ENCODE measurements around the gene COL5A3. TPM values are rescaled to one million over a fixed set of nuclear protein-coding genes. Genes with fewer than 3 reads are reported as not detected.
"Not testable (repeated sequence)": the region's sequence is repeated elsewhere in the genome, so short reads cannot be mapped to it uniquely, and the experiment has no call there.

COL5A3 gene
- total RNA-seq, 6 donors from 2014 or later, result 1.3 to 31.4 (median 11.2) TPM

DNA sequence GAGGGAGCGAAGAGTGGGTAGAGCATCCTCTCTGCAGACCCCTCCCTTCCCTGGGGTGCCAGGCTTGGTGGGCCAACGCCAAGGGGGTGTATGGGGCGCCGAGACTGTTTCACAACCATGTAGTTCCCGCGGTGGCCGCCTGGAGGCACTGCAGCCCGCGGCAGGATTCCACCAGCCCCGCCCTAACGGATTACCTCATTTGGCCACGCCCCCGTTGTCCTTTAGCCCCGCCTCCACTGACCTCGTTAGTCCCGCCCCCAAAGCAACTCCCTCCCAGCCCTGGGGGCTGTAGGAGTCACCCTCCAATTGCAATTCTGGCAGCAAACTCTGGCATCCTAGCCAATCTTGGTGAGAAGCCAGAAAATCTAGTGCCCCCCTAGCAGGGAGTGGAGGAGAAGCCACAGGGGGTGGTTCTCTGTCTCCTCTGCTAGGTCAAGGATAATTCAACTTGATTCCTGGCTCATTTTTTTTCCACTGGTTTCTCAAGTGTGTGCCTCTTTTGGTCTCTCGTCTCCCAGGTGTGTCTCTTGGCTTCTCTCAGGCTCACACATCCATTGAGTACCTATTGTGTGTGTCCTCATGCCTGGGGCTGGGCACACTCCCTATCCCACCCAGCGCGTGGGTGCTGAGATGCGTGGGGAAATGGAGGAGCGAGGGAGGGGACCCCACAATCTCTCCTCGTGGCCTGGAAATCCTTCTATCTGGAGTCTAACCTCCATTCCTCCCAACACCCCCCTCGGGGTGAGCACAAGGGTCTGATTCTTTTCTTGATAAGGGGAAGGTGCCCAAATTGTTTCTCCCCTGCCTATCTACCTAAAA is 76.0 kb downstream of the COL5A3 start:
- TF ChIP-seq CTCF (IDR thresholded peaks at IDR 0.05) (peak; percentile 70 to 92 (median 84)), POLR2AphosphoS5 (IDR thresholded peaks at IDR 0.05) (no peak), POLR2A (IDR thresholded peaks at IDR 0.05) (no peak)
- Histone ChIP-seq H3K4me3 (no peak overlapping the region), H3K36me3 (no peaks in the 10 kb centered on the region), H3K9me3 (peaks cover 0 to 4% (median 0%) of the 10 kb centered on the region in 4 donors), H3K4me1 (peaks cover 12 to 20% (median 17%) of the 10 kb centered on the region in 4 donors), H3K27ac (no peak overlapping the region), H3K27me3 (peaks cover 0 to 32% (median 15%) of the 10 kb centered on the region in 4 donors)
- ATAC-seq (ENCODE audit: low FRiP score in 2 of 2) (peak; percentile 83 to 85), DNase-seq (peak; percentile 60 to 92)
- 13 to 19% methylated on average over 12 to 23 of the region's 23 CpGs for WGBS, 2 donors

GRCh38 chr19:9932835-9933234 is 77.5 kb downstream of the COL5A3 start:
- Histone ChIP-seq H3K27ac (no peak overlapping the region), H3K4me1 (peaks cover 12 to 20% (median 17%) of the 10 kb centered on the region in 4 donors), H3K27me3 (peaks cover 0 to 32% (median 15%) of the 10 kb centered on the region in 4 donors), H3K36me3 (no peaks in the 10 kb centered on the region), H3K4me3 (no peak overlapping the region), H3K9me3 (peaks cover 0 to 4% (median 0%) of the 10 kb centered on the region in 4 donors)
- no peak for DNase-seq
- no peak for ATAC-seq (ENCODE audit: low FRiP score in 2 of 2)
- TF ChIP-seq EP300 (IDR thresholded peaks at IDR 0.05) (no peak), POLR2AphosphoS5 (IDR thresholded peaks at IDR 0.05) (no peak), POLR2A (IDR thresholded peaks at IDR 0.05) (no peak), CTCF (IDR thresholded peaks at IDR 0.05) (no peak)
- 85 to 87% methylated on average over 4 of the region's 4 CpGs for WGBS, 2 donors

GRCh38 chr19:9931629-9932028 is 78.7 kb downstream of the COL5A3 start:
- Histone ChIP-seq H3K27me3 (peaks cover 0 to 21% (median 10%) of the 10 kb centered on the region in 4 donors), H3K4me1 (peaks cover 10 to 15% (median 13%) of the 10 kb centered on the region in 4 donors), H3K36me3 (no peaks in the 10 kb centered on the region), H3K9me3 (peaks cover 0 to 4% (median 0%) of the 10 kb centered on the region in 4 donors), H3K4me3 (no peak overlapping the region), H3K27ac (no peak overlapping the region)
- ATAC-seq (ENCODE audit: low FRiP score in 2 of 2), result no peak
- 87 to 100% methylated on average over 1 of the region's 1 CpG for WGBS, 2 donors
- TF ChIP-seq POLR2A (IDR thresholded peaks at IDR 0.05), result no peak
- no peak for TF ChIP-seq POLR2AphosphoS5 (IDR thresholded peaks at IDR 0.05)
- no peak for TF ChIP-seq CTCF (IDR thresholded peaks at IDR 0.05)
- TF ChIP-seq EP300 (IDR thresholded peaks at IDR 0.05), result no peak
- no peak for DNase-seq

DNA sequence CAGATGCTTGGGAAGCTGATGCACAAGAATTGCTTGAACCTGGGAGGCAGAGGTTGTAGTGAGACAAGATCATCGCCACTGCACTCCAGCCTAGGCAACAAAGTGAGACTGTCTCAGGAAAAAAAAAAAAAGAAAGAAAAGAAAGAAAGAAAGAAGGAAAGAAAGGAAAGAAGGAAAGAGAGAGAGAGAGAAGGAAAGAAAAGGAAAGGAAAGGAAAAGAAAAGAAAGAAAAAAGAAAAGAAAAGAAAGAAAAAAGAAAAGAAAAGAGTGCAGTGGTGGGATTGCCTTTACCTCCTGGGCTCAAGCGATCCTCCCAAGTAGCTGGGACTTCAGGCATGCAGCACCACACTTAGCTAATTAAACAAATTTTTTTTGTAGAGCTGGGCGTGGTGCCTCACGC is 86.9 kb downstream of the COL5A3 start:
- Histone ChIP-seq H3K27ac (no peak overlapping the region), H3K36me3 (no peaks in the 10 kb centered on the region), H3K9me3 (no peaks in the 10 kb centered on the region), H3K4me1 (no peaks in the 10 kb centered on the region), H3K4me3 (no peak overlapping the region), H3K27me3 (no peaks in the 10 kb centered on the region)
- DNase-seq (no peak), ATAC-seq (ENCODE audit: low FRiP score in 2 of 2) (no peak)
- TF ChIP-seq CTCF (IDR thresholded peaks at IDR 0.05) (no peak), POLR2AphosphoS5 (IDR thresholded peaks at IDR 0.05) (no peak), EP300 (IDR thresholded peaks at IDR 0.05) (no peak), POLR2A (IDR thresholded peaks at IDR 0.05) (no peak)
- WGBS, 2 donors, result 83 to 96% methylated on average over 4 of the region's 4 CpGs

DNA sequence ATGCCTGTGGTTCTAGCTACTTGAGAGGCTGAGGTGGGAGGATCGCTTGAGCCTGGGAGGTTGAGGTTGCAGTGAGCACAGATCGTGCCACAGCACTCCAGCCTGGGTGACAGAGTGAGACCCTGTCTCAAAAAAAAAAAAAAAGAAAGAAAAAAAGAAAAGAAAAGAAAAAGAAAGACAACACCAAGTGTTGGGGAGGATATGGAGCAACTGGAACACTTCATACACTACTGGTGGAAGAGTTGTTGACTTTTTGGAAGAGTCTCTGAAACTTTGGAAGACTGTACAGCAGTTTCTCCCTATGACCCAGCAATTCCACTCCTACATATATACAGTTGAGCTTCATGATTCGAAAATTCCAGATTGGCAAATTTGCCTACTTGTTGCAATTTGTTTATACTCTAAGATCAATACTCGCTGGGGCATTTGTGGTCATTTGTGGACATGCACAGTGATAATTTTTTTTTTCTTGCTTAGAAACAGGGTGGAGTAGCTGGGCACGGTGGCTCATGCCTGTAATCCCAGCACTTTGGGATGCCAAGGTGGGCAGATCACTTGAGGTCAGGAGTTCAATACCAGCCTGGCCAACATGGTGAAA is 87.4 kb downstream of the COL5A3 start:
- ATAC-seq (ENCODE audit: low FRiP score in 2 of 2); H3K4me1 ChIP-seq; H3K27me3 ChIP-seq; H3K36me3 ChIP-seq; H3K9me3 ChIP-seq; H3K4me3 ChIP-seq; H3K27ac ChIP-seq; DNase-seq: not testable (repeated sequence)
- WGBS, 2 donors, result 82 to 83% methylated on average over 5 of the region's 5 CpGs

All from upper lobe of left lung (tissue), 6 donors.